HG03457 (cell line): ENCODE results near the gene SFMBT1.
"Not testable (repeated sequence)": the region's sequence is repeated elsewhere in the genome, so short reads cannot be mapped to it uniquely, and the experiment has no call there.

Experiments used
- ATAC-seq: cut with Tn5 transposase; IDR thresholded peaks from one replicate; pipeline ENCODE4 v1.9.1; 2021; ENCODE audit warnings: moderate number of reproducible peaks; ENCODE audit not compliant: unreplicated experiment

Gene SFMBT1

GRCh38 chr3:53073553-53074365 lies 27.9 kb upstream of the SFMBT1 start:
- ATAC-seq = no peak

GRCh38 chr3:53072653-53073552 lies 27.0 kb upstream of the SFMBT1 start:
- ATAC-seq = peak; percentile 84

GRCh38 chr3:53071882-53072431 lies 26.1 kb upstream of the SFMBT1 start:
- ATAC-seq = no peak

- no peak for ATAC-seq
Measured at GRCh38 chr3:53069422-53070068, 23.7 kb upstream of the SFMBT1 start.

- ATAC-seq = no peak
Measured at GRCh38 chr3:53068176-53068575, 22.3 kb upstream of the SFMBT1 start.

GRCh38 chr3:53067567-53067966 lies 21.7 kb upstream of the SFMBT1 start:
- no peak for ATAC-seq

- ATAC-seq = no peak
Measured at GRCh38 chr3:53065841-53066480, 20.1 kb upstream of the SFMBT1 start.

- ATAC-seq = no peak
Measured at GRCh38 chr3:53062905-53063304, 17.0 kb upstream of the SFMBT1 start.

- no peak for ATAC-seq
Measured at GRCh38 chr3:53056442-53056841, 10.6 kb upstream of the SFMBT1 start.

GRCh38 chr3:53054233-53054632 lies 8.4 kb upstream of the SFMBT1 start:
- ATAC-seq = not testable (repeated sequence)

- ATAC-seq = no peak
Measured at GRCh38 chr3:53051929-53052328, 6.1 kb upstream of the SFMBT1 start.

- ATAC-seq = no peak
Measured at GRCh38 chr3:53049987-53050386, 4.1 kb upstream of the SFMBT1 start.

GRCh38 chr3:53046171-53047170 lies 598 bp upstream of the SFMBT1 start:
- ATAC-seq = peak; percentile 30

GRCh38 chr3:53044711-53045517 lies 959 bp downstream of the SFMBT1 start:
- ATAC-seq = peak; percentile 30

GRCh38 chr3:53044371-53044710 lies 1.5 kb downstream of the SFMBT1 start:
- no peak for ATAC-seq

GRCh38 chr3:53043738-53044137 lies 2.1 kb downstream of the SFMBT1 start:
- no peak for ATAC-seq

GRCh38 chr3:53042651-53043050 lies 3.2 kb downstream of the SFMBT1 start:
- ATAC-seq = no peak

GRCh38 chr3:53040351-53040820 lies 5.5 kb downstream of the SFMBT1 start:
- no peak for ATAC-seq

- no peak for ATAC-seq
Measured at GRCh38 chr3:53039376-53039752, 6.5 kb downstream of the SFMBT1 start.
